SK-N-SH (cell line): Measurements from ENCODE around the gene MTUS2. TPM values are rescaled to one million over a fixed set of nuclear protein-coding genes. Genes with fewer than 3 reads are reported as not detected.

ENCODE experiments used
- CTCF ChIA-PET: fragments of 300-600, 350-600 bp; formaldehyde crosslinking; extraction: SDS; loops from one replicate; lab custom pipeline; 2021; lab: Yijun Ruan, JAX
- POLR2A ChIA-PET: fragments of 350-600 bp; sonication (Branson Sonifier 250); formaldehyde crosslinking; extraction: SDS; loops from one replicate; lab custom pipeline; 2020; ENCODE audit warnings: antibody characterized with exemption, inconsistent platforms; lab: Yijun Ruan, JAX
- DNase-seq: peaks from one replicate; pipeline ENCODE4 v3.0.0; 2012
- H2AFZ ChIP-seq: fragments of 200-600 bp; sonication (generic); 2 replicates; pipeline ENCODE4 v1.8.1; 2016; ENCODE audit warnings: antibody characterized with exemption, mild to moderate bottlenecking, low read depth
- H3F3A ChIP-seq: fragments of 200-600 bp; sonication (generic); replicated peaks from 2 replicates; pipeline ENCODE3; 2016; ENCODE audit warnings: antibody characterized with exemption, mild to moderate bottlenecking; ENCODE audit not compliant: insufficient read depth
- H3K27ac ChIP-seq, 2 experiments: fragments of 200-500 bp in 1 of 2; fragments of 200-600 bp in 1 of 2; sonication (Bioruptor generic) in 1 of 2; sonication (generic), shearing (Covaris generic) in 1 of 2; 2 replicates each; pipeline versions ENCODE4 v1.5.1 to v1.6.1; 2014 to 2016; ENCODE audit warnings: low read depth in 2 of 2, inconsistent platforms in 1 of 2, low read length in 1 of 2, mild to moderate bottlenecking in 1 of 2, mixed read lengths in 1 of 2
- H3K27me3 ChIP-seq: fragments of 200-600 bp; sonication (generic), shearing (Covaris generic); 2 replicates; pipeline ENCODE4 v1.6.1; 2016; ENCODE audit warnings: mixed run types; ENCODE audit not compliant: insufficient read depth
- H3K36me3 ChIP-seq, 2 experiments: fragments of 200-500 bp in 1 of 2; fragments of 200-600 bp in 1 of 2; sonication (Bioruptor generic) in 1 of 2; sonication (generic) in 1 of 2; replicated peaks in 1 of 2; 2 replicates each; pipeline versions ENCODE3 to v1.5.1; 2014 to 2016; ENCODE audit warnings: low read length in 1 of 2, mild to moderate bottlenecking in 1 of 2; ENCODE audit not compliant: insufficient read depth in 2 of 2, control insufficient read depth in 1 of 2
- H3K4me1 ChIP-seq, 2 experiments: fragments of 200-500 bp in 1 of 2; fragments of 200-600 bp in 1 of 2; sonication (Bioruptor generic) in 1 of 2; sonication (generic), shearing (Covaris generic) in 1 of 2; 2 replicates each; pipeline versions ENCODE4 v1.5.1 to v1.6.1; 2014 to 2016; ENCODE audit warnings: low read depth in 1 of 2, low read length in 1 of 2, mixed run types in 1 of 2; ENCODE audit not compliant: insufficient read depth in 2 of 2, control insufficient read depth in 1 of 2
- H3K4me2 ChIP-seq: fragments of 200-600 bp; sonication (generic), shearing (Covaris generic); 2 replicates; pipeline ENCODE4 v1.6.1; 2017; ENCODE audit warnings: mixed run types
- H3K4me3 ChIP-seq, 2 experiments: fragments of 200-500 bp in 1 of 2; fragments of 200-600 bp in 1 of 2; sonication (Bioruptor generic) in 1 of 2; sonication (generic), shearing (Covaris generic) in 1 of 2; 2 replicates each; pipeline versions ENCODE4 v1.5.1 to v1.8.1; 2014 to 2016; ENCODE audit warnings: low read depth in 2 of 2, inconsistent platforms in 1 of 2, low read length in 1 of 2, mild to moderate bottlenecking in 1 of 2, mixed read lengths in 1 of 2, moderate library complexity in 1 of 2
- H3K79me2 ChIP-seq: fragments of 200-600 bp; sonication (generic); 2 replicates; pipeline ENCODE4 v1.8.1; 2017; ENCODE audit warnings: mild to moderate bottlenecking; ENCODE audit not compliant: insufficient read depth
- H3K9ac ChIP-seq: fragments of 200-600 bp; sonication (generic); 2 replicates; pipeline ENCODE4 v1.6.1; 2017; ENCODE audit warnings: mixed run types
- H3K9me2 ChIP-seq: fragments of 200-600 bp; sonication (generic); 2 replicates; pipeline ENCODE4 v1.6.1; 2017; ENCODE audit warnings: mixed run types
- H3K9me3 ChIP-seq: fragments of 200-600 bp; sonication (generic); 2 replicates; pipeline ENCODE4 v1.6.1; 2017; ENCODE audit warnings: mixed run types, mild to moderate bottlenecking, moderate library complexity
- H4K20me1 ChIP-seq: fragments of 200-600 bp; sonication (generic); 2 replicates; pipeline ENCODE4 v1.6.1; 2017; ENCODE audit warnings: mild to moderate bottlenecking, mixed run types; ENCODE audit not compliant: insufficient read depth
- CHD2 ChIP-seq: fragments of 150-350 bp; IDR thresholded peaks from 2 replicates; pipeline ENCODE4 v1.6.1; 2018; ENCODE audit warnings: low read length; ENCODE audit not compliant: partially characterized antibody
- EP300 ChIP-seq, 2 experiments: IDR thresholded peaks; 2 replicates each; pipeline versions ENCODE4 v1.4.0 to v1.6.1; 2012; ENCODE audit warnings: borderline replicate concordance in 1 of 2, low read depth in 1 of 2, low read length in 1 of 2
- EZH2phosphoT487 ChIP-seq: fragments of 200-600 bp; sonication (generic); IDR thresholded peaks from 2 replicates; pipeline ENCODE4 v1.6.1; 2017; ENCODE audit warnings: low read depth, mixed run types, mild to moderate bottlenecking, antibody characterized with exemption, moderate library complexity, borderline replicate concordance
- FOXM1 ChIP-seq: IDR thresholded peaks from 2 replicates; pipeline ENCODE4 v1.4.0; 2012; ENCODE audit warnings: low read depth, mild to moderate bottlenecking
- GABPA ChIP-seq: IDR thresholded peaks from 2 replicates; pipeline ENCODE4 v1.4.0; 2012; ENCODE audit warnings: low read depth, mild to moderate bottlenecking
- GATA2 ChIP-seq: sonication (generic); formaldehyde crosslinking; IDR thresholded peaks from 2 replicates; pipeline ENCODE4 v1.5.0; 2020; ENCODE audit warnings: mild to moderate bottlenecking, missing genetic modification reagents
- JUND ChIP-seq: IDR thresholded peaks from 2 replicates; pipeline ENCODE4 v1.4.0; 2012
- MXI1 ChIP-seq: IDR thresholded peaks from 2 replicates; pipeline ENCODE4 v1.6.1; 2012; ENCODE audit warnings: mild to moderate bottlenecking, low read depth, low read length, improper control_type of control experiment
- NFIC ChIP-seq: IDR thresholded peaks from 2 replicates; pipeline ENCODE4 v1.4.0; 2012; ENCODE audit warnings: borderline replicate concordance
- NRF1 ChIP-seq: IDR thresholded peaks from 2 replicates; pipeline ENCODE4 v1.6.1; 2012; ENCODE audit warnings: low read depth, mild to moderate bottlenecking, low read length
- RAD21 ChIP-seq: IDR thresholded peaks from 2 replicates; pipeline ENCODE4 v1.6.1; 2012; ENCODE audit warnings: mild to moderate bottlenecking, low read length
- RXRA ChIP-seq: IDR thresholded peaks from 2 replicates; pipeline ENCODE4 v1.4.0; 2012; ENCODE audit warnings: low read depth, mild to moderate bottlenecking, borderline replicate concordance
- TAF1 ChIP-seq: IDR thresholded peaks from 2 replicates; pipeline ENCODE4 v1.6.1; 2012; ENCODE audit warnings: low read depth, mild to moderate bottlenecking, low read length, moderate library complexity, borderline replicate concordance
- TCF12 ChIP-seq: IDR thresholded peaks from 2 replicates; pipeline ENCODE4 v1.4.0; 2012
- YY1 ChIP-seq: IDR thresholded peaks from 2 replicates; pipeline ENCODE4 v1.4.0; 2012; ENCODE audit warnings: low read depth, mild to moderate bottlenecking
- WGBS: methylation state at CpG from one replicate; pipeline ENCODE4 v1.1.6; 2017; ENCODE audit warnings: low lambda C conversion rate; 5-methylcytosine and 5-hydroxymethylcytosine counted together
- polyA plus RNA-seq, 3 experiments: library from polyadenylated mRNA; depleted of rRNA; stranded (reverse); fragments of >200 nt; gene quantifications; 2 replicates each; pipeline ENCODE4 v1.2.3, GENCODE V29; 2012
- TF ChIP-seq, protein P1 (sequence below): IDR thresholded peaks from 2 replicates; pipeline ENCODE4 v1.4.0; 2012; ENCODE audit warnings: low read depth, borderline replicate concordance
- TF ChIP-seq, protein P2 (sequence below): fragments of 150-350 bp; IDR thresholded peaks from 2 replicates; pipeline ENCODE4 v1.6.1; 2017; ENCODE audit warnings: antibody characterized with exemption, low read length, low read depth, borderline replicate concordance
- TF ChIP-seq, protein P3 (sequence below): IDR thresholded peaks from 2 replicates; pipeline ENCODE4 v1.4.0; 2012; ENCODE audit warnings: low read depth

Gene MTUS2
- polyA plus RNA-seq, 1 of the 3 experiments (the other 2 are of a cell fraction) = 1.7 TPM

DNA sequence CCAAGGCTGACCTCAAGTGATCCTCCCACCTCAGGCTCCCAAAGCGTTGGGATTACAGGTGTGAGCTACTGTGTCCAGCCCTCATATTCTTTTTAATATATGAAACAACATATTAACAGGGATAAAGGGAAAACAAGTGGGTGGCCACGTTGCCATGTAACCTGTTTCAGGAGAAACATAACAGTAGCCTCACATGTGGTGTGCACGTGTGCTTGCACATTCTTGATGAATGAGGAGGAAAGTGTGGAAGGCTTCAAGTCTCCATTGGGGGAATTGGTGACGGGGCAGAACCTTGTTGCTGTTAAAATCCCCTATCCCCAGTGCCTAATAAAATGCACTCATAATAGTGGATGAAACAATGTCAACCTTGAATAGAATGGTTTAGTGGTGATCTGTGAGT lies 202.3 kb downstream of the MTUS2 start:
- DNase-seq = no peak
- Histone ChIP-seq H3K9me3 (no peaks in the 10 kb centered on the region), H3K4me2 (no peak overlapping the region), H3K36me3 (no peaks in the 10 kb centered on the region), H3K27ac (no peak overlapping the region), H3K27me3 (no peaks in the 10 kb centered on the region), H2AFZ (no peak overlapping the region), H3K4me1 (no peaks in the 10 kb centered on the region), H4K20me1 (no peaks in the 10 kb centered on the region), H3K9ac (no peak overlapping the region), H3K79me2 (no peaks in the 10 kb centered on the region), H3K9me2 (no peaks in the 10 kb centered on the region), H3F3A (no peaks in the 10 kb centered on the region), H3K4me3 (no peak overlapping the region)
- 3% methylated on average over 4 of the region's 4 CpGs for WGBS
- ChIA-PET POLR2A (no interaction called here), CTCF (no interaction called here)
- no peak for TF ChIP-seq GABPA

DNA sequence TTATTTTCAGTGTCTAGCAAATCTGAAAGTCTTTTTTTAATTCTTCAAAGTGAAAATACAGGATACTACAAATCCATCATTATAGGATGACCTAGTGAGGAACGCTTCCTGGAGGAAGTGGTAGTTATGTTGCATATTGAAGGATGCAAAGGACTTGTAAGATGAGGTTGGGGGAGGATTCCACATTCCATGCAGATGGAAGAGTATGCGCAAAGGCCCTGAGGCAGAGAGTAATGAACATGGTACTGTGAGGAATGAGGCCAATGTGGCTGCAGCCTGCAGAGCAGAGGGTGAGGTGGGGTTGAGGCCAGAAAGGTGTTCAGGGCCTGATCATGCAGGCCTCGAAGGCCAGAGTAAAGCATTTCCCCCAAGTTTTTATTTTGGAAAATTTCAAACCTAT lies 202.8 kb downstream of the MTUS2 start:
- no peaks in the 10 kb centered on the region for H3K4me1 ChIP-seq
- ChIA-PET POLR2A (no interaction called here), CTCF (no interaction called here)
- H3K4me2 ChIP-seq = no peak overlapping the region
- H3F3A ChIP-seq = no peaks in the 10 kb centered on the region
- H3K79me2 ChIP-seq = no peaks in the 10 kb centered on the region
- H3K36me3 ChIP-seq = no peaks in the 10 kb centered on the region
- TF ChIP-seq NRF1 (no peak), FOXM1 (no peak), TAF1 (no peak), EZH2phosphoT487 (no peak), EP300 (IDR thresholded peaks at IDR 0.05; ENCODE audit: borderline replicate concordance in 1 of 2, low read depth in 1 of 2, low read length in 1 of 2) (no peak), RAD21 (no peak), RXRA (no peak), CHD2 (no peak), TCF12 (no peak), MXI1 (no peak), JUND (no peak), GATA2 (CRISPR knock-in tag) (no peak), NFIC (no peak), YY1 (no peak)
- TF ChIP-seq, protein P1, sequence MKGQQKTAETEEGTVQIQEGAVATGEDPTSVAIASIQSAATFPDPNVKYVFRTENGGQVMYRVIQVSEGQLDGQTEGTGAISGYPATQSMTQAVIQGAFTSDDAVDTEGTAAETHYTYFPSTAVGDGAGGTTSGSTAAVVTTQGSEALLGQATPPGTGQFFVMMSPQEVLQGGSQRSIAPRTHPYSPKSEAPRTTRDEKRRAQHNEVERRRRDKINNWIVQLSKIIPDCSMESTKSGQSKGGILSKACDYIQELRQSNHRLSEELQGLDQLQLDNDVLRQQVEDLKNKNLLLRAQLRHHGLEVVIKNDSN = no peak
- TF ChIP-seq, protein P2, sequence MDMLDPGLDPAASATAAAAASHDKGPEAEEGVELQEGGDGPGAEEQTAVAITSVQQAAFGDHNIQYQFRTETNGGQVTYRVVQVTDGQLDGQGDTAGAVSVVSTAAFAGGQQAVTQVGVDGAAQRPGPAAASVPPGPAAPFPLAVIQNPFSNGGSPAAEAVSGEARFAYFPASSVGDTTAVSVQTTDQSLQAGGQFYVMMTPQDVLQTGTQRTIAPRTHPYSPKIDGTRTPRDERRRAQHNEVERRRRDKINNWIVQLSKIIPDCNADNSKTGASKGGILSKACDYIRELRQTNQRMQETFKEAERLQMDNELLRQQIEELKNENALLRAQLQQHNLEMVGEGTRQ = no peak
- TF ChIP-seq, protein P3, sequence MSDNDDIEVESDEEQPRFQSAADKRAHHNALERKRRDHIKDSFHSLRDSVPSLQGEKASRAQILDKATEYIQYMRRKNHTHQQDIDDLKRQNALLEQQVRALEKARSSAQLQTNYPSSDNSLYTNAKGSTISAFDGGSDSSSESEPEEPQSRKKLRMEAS = no peak
- no peak for DNase-seq
- no peaks in the 10 kb centered on the region for H4K20me1 ChIP-seq
- H3K4me3 ChIP-seq = no peak overlapping the region
- no peak overlapping the region for H2AFZ ChIP-seq
- H3K27ac ChIP-seq = no peak overlapping the region
- WGBS = 33% methylated on average over 3 of the region's 3 CpGs
- no peak overlapping the region for H3K9ac ChIP-seq
- no peaks in the 10 kb centered on the region for H3K9me2 ChIP-seq
- H3K9me3 ChIP-seq = no peaks in the 10 kb centered on the region
- H3K27me3 ChIP-seq = no peaks in the 10 kb centered on the region
